ENCODE data around the gene RAB3IP.
"Not testable (repeated sequence)": the region's sequence is repeated elsewhere in the genome, so short reads cannot be mapped to it uniquely, and the experiment has no call there.

The RAB3IP gene

DNA sequence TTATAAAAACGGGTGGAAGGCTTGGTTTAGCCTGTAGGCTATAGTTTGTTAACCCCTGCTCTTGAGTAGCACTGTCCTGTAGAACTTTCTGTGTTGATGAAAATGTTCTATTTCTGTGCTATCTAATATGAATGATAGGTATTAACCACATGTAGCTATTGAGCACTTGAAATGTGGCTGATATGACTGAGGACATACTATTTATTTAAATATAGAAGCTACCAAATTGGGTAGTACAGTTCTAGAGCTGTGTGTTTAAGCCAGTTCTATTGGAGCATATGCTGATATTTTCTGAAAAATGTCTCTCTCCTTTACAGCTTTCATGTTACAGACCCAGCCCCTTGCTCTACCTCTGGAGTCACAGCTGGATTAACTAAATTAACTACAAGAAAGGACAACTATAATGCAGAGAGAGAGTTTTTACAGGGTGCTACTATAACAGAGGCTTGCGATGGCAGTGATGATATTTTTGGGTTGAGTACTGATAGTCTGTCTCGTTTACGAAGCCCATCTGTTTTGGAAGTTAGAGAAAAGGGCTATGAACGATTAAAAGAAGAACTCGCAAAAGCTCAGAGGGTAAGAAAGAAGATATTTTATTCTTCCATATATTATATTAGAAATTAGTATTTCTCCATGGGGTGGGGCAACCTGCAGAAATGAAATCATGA lies 17.6 kb downstream of the RAB3IP start:
- no peak overlapping the region for H3K4me3 ChIP-seq (ENCODE audit: low read length in 2 of 2)
- no peaks in the 10 kb centered on the region for H3K27me3 ChIP-seq (ENCODE audit: control insufficient read depth in 1 of 2, insufficient read depth in 2 of 2, low read length in 2 of 2)
- no peaks in the 10 kb centered on the region for H3K36me3 ChIP-seq (ENCODE audit: control insufficient read depth in 2 of 2, insufficient read depth in 2 of 2, low read length in 2 of 2)
- no peak overlapping the region for H3K9ac ChIP-seq (ENCODE audit: low read length in 2 of 2)
- H3K27ac ChIP-seq (ENCODE audit: low read length): no peak overlapping the region
- H3K4me1 ChIP-seq (ENCODE audit: control insufficient read depth, insufficient read depth, low read length): no peaks in the 10 kb centered on the region
- H3K9me3 ChIP-seq (ENCODE audit: control insufficient read depth in 2 of 2, low read length in 2 of 2): no peaks in the 10 kb centered on the region

DNA sequence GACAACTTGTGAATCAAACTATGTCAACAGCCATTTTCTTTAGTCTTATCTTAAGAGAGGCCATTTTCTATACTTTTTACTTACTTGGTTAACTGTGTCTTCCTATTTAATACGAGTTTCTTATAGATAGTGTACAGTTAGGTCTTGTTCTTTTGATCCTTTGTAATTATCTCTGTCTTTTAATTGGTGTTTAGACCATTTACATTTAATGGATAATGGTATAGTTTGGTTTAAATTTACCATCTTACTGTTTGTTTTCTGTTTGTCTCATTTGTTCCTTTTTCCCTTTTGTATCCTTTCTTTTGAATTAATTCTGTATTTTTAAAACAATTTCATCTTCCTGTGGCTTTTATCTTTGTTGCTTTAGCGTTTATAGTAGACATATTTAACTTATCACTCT lies 19.4 kb downstream of the RAB3IP start:
- Histone ChIP-seq H3K27ac (ENCODE audit: low read length) (no peak overlapping the region), H3K9me3 (ENCODE audit: control insufficient read depth in 2 of 2, low read length in 2 of 2) (no peaks in the 10 kb centered on the region), H3K36me3 (ENCODE audit: control insufficient read depth in 2 of 2, insufficient read depth in 2 of 2, low read length in 2 of 2) (no peaks in the 10 kb centered on the region), H3K9ac (ENCODE audit: low read length in 2 of 2) (no peak overlapping the region), H3K27me3 (ENCODE audit: control insufficient read depth in 1 of 2, insufficient read depth in 2 of 2, low read length in 2 of 2) (no peaks in the 10 kb centered on the region), H3K4me3 (ENCODE audit: low read length in 2 of 2) (no peak overlapping the region), H3K4me1 (ENCODE audit: control insufficient read depth, insufficient read depth, low read length) (no peaks in the 10 kb centered on the region)

DNA sequence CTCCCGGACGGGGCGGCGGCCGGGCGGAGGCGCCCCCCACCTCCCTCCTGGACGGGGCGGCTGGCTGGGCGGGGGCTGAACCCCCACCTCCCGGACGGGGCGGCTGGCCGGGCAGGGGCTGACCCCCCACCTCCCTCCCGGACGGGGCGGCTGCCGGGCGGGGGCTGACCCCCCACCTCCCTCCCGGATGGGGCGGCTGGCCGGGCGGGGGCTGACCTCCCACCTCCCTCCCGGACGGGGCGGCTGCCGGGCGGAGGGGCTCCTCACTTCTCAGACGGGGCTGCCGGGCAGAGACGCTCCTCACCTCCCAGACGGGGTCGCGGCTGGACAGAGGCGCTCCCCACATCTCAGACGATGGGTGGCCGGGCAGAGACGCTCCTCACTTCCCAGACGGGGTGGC lies 20.9 kb downstream of the RAB3IP start:
- H3K4me3 ChIP-seq (ENCODE audit: low read length in 2 of 2); H3K9ac ChIP-seq (ENCODE audit: low read length in 2 of 2); H3K9me3 ChIP-seq (ENCODE audit: control insufficient read depth in 2 of 2, low read length in 2 of 2); H3K27me3 ChIP-seq (ENCODE audit: control insufficient read depth in 1 of 2, insufficient read depth in 2 of 2, low read length in 2 of 2); H3K27ac ChIP-seq (ENCODE audit: low read length); H3K4me1 ChIP-seq (ENCODE audit: control insufficient read depth, insufficient read depth, low read length); H3K36me3 ChIP-seq (ENCODE audit: control insufficient read depth in 2 of 2, insufficient read depth in 2 of 2, low read length in 2 of 2): not testable (repeated sequence)

DNA sequence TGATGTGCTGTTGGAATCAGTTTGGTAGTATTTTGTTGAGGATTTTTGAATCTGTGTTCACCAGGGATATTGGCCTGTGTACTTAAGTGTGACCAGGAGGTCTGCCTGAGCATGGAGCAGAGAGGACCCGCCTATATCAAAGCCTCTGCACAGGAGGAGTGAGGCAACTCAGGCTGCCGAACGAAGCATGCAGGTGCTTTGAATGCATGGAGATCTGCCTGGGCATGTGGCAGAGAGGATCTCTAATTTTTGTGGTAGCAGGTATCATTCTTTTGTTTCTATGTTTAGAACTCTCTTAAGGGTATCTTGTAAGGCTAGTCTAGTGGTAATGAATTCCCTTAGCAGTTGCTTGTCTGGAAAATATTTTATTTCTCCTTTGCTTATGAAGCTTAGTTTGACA lies 26.9 kb downstream of the RAB3IP start:
- Histone ChIP-seq H3K9ac (ENCODE audit: low read length in 2 of 2) (no peak overlapping the region), H3K27me3 (ENCODE audit: control insufficient read depth in 1 of 2, insufficient read depth in 2 of 2, low read length in 2 of 2) (no peaks in the 10 kb centered on the region), H3K36me3 (ENCODE audit: control insufficient read depth in 2 of 2, insufficient read depth in 2 of 2, low read length in 2 of 2) (peaks cover 2 to 6% of the 10 kb centered on the region in 2 donors), H3K4me3 (ENCODE audit: low read length in 2 of 2) (no peak overlapping the region), H3K27ac (ENCODE audit: low read length) (no peak overlapping the region), H3K9me3 (ENCODE audit: control insufficient read depth in 2 of 2, low read length in 2 of 2) (peaks cover 5 to 18% of the 10 kb centered on the region in 2 donors), H3K4me1 (ENCODE audit: control insufficient read depth, insufficient read depth, low read length) (no peaks in the 10 kb centered on the region)

DNA sequence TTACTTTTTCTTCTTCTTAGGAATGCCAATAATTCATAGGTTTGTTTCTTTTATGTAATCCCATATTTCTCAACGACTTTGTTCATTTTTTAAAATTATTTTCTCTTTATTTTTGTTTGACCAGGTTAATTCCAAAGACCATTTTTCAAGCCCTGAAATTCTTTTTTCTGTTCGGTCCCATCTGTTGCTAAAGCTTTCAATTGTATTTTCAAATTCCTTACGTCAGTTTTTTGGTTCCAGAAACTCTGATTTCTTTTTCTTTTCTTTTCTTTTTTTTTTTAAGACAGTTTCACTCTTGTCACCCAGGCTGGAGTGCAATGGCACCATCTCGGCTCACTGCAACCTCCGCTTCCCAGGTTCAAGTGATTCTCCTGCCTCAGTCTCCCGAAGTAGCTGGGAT lies 27.6 kb downstream of the RAB3IP start:
- H3K27ac ChIP-seq (ENCODE audit: low read length): no peak overlapping the region
- H3K4me1 ChIP-seq (ENCODE audit: control insufficient read depth, insufficient read depth, low read length): no peaks in the 10 kb centered on the region
- H3K36me3 ChIP-seq (ENCODE audit: control insufficient read depth in 2 of 2, insufficient read depth in 2 of 2, low read length in 2 of 2): peaks cover 2 to 6% of the 10 kb centered on the region in 2 donors
- H3K27me3 ChIP-seq (ENCODE audit: control insufficient read depth in 1 of 2, insufficient read depth in 2 of 2, low read length in 2 of 2): no peaks in the 10 kb centered on the region
- no peak overlapping the region for H3K9ac ChIP-seq (ENCODE audit: low read length in 2 of 2)
- no peak overlapping the region for H3K4me3 ChIP-seq (ENCODE audit: low read length in 2 of 2)
- peaks cover 5 to 20% of the 10 kb centered on the region in 2 donors for H3K9me3 ChIP-seq (ENCODE audit: control insufficient read depth in 2 of 2, low read length in 2 of 2)

DNA sequence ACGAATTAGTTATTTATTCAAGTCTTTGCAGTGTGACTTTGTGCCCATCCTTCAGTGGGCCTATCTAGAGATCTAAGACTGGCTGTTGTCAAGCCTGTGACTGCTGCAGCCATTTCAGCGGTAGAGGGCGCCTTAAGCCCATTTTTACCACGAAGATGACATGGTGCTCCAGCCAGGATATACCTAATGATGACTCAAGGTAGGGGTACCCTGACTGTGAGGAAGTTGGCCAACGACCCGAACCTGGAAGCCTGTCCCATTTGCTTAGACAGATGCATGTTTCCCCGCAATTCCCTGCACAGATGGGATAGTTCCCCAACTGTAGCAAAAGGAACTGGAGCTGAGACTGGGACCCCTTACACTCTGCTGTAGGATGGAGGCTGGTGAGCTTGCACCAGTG lies 41.3 kb downstream of the RAB3IP start:
- Histone ChIP-seq H3K9me3 (ENCODE audit: control insufficient read depth in 2 of 2, low read length in 2 of 2) (peaks cover 0 to 4% of the 10 kb centered on the region in 2 donors), H3K36me3 (ENCODE audit: control insufficient read depth in 2 of 2, insufficient read depth in 2 of 2, low read length in 2 of 2) (no peaks in the 10 kb centered on the region), H3K9ac (ENCODE audit: low read length in 2 of 2) (no peak overlapping the region)

DNA sequence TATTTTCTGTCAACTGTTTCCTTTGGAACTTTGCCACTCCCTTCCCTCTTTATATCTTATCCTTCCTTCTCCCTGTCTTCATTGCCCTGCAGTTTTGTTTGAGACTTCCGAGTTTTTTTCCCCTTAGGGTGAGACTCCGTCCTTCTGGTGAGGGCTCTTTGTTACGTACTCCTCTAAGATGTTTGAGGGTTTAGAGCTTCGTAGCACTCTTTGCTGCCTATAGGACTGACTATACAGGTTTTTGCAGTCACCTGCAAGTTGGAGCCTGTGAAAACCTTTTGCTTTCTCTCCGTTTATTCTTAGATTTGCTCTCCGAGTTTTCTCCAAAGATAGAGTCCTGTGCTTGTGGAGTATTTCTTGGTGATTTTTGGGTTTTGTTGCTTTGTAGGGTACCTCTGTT lies 44.7 kb downstream of the RAB3IP start:
- Histone ChIP-seq H3K9ac (ENCODE audit: low read length in 2 of 2) (no peak overlapping the region), H3K4me1 (ENCODE audit: control insufficient read depth, insufficient read depth, low read length) (no peaks in the 10 kb centered on the region), H3K27ac (ENCODE audit: low read length) (no peak overlapping the region), H3K4me3 (ENCODE audit: low read length in 2 of 2) (no peak overlapping the region), H3K36me3 (ENCODE audit: control insufficient read depth in 2 of 2, insufficient read depth in 2 of 2, low read length in 2 of 2) (no peaks in the 10 kb centered on the region), H3K9me3 (ENCODE audit: control insufficient read depth in 2 of 2, low read length in 2 of 2) (peaks cover 0 to 4% of the 10 kb centered on the region in 2 donors), H3K27me3 (ENCODE audit: control insufficient read depth in 1 of 2, insufficient read depth in 2 of 2, low read length in 2 of 2) (no peaks in the 10 kb centered on the region)

More for the DNA sequence above, 41.3 kb downstream of the RAB3IP start:
- Histone ChIP-seq H3K4me1 (ENCODE audit: control insufficient read depth, insufficient read depth, low read length) (no peaks in the 10 kb centered on the region), H3K27me3 (ENCODE audit: control insufficient read depth in 1 of 2, insufficient read depth in 2 of 2, low read length in 2 of 2) (no peaks in the 10 kb centered on the region), H3K27ac (ENCODE audit: low read length) (no peak overlapping the region), H3K4me3 (ENCODE audit: low read length in 2 of 2) (no peak overlapping the region)

DNA sequence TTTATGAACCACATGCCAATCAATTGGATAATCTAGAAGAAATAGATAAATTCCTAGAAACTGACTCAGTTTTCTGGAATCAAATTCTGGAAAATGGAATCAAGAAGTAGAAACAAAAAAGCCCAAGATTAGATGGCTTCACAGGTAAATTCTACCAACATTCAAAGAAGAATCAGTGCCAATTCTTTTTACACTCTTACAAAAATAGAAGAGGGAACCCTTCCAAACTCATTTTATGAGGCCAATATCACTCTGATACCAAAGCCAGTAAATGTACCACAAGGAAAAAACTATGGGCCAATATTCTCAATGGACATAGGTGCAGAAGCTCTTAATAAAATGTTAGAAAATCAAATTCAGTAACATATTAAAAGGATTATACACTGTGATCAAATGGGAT lies 50.7 kb downstream of the RAB3IP start:
- no peaks in the 10 kb centered on the region for H3K36me3 ChIP-seq (ENCODE audit: control insufficient read depth in 2 of 2, insufficient read depth in 2 of 2, low read length in 2 of 2)
- no peak overlapping the region for H3K4me3 ChIP-seq (ENCODE audit: low read length in 2 of 2)
- H3K4me1 ChIP-seq (ENCODE audit: control insufficient read depth, insufficient read depth, low read length): no peaks in the 10 kb centered on the region
- H3K9me3 ChIP-seq (ENCODE audit: control insufficient read depth in 2 of 2, low read length in 2 of 2): peaks cover 0 to 13% of the 10 kb centered on the region in 2 donors
- no peaks in the 10 kb centered on the region for H3K27me3 ChIP-seq (ENCODE audit: control insufficient read depth in 1 of 2, insufficient read depth in 2 of 2, low read length in 2 of 2)
- H3K27ac ChIP-seq (ENCODE audit: low read length): no peak overlapping the region
- H3K9ac ChIP-seq (ENCODE audit: low read length in 2 of 2): no peak overlapping the region

DNA sequence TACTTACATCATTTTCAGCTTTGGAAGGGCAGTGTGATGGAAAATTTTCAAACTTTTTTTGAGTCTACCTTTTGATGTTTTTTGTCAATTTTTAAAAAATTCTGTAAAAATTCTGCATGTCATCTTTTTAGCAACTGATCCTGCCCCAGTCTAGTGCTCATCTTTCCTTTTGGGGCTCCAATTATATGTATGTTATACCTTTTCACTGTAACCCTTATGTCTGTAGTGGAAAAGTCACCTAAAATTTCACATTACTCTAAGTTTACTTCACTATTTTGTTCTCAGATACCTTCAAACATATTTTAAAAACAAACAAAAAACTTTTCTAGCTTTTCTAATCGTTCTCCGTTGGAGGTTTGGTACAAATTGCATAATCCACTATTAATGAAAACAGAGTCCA lies 53.9 kb downstream of the RAB3IP start:
- Histone ChIP-seq H3K4me3 (ENCODE audit: low read length in 2 of 2) (no peak overlapping the region), H3K9me3 (ENCODE audit: control insufficient read depth in 2 of 2, low read length in 2 of 2) (peaks cover 0 to 13% of the 10 kb centered on the region in 2 donors), H3K36me3 (ENCODE audit: control insufficient read depth in 2 of 2, insufficient read depth in 2 of 2, low read length in 2 of 2) (no peaks in the 10 kb centered on the region), H3K4me1 (ENCODE audit: control insufficient read depth, insufficient read depth, low read length) (no peaks in the 10 kb centered on the region), H3K27me3 (ENCODE audit: control insufficient read depth in 1 of 2, insufficient read depth in 2 of 2, low read length in 2 of 2) (no peaks in the 10 kb centered on the region), H3K9ac (ENCODE audit: low read length in 2 of 2) (no peak overlapping the region), H3K27ac (ENCODE audit: low read length) (no peak overlapping the region)

DNA sequence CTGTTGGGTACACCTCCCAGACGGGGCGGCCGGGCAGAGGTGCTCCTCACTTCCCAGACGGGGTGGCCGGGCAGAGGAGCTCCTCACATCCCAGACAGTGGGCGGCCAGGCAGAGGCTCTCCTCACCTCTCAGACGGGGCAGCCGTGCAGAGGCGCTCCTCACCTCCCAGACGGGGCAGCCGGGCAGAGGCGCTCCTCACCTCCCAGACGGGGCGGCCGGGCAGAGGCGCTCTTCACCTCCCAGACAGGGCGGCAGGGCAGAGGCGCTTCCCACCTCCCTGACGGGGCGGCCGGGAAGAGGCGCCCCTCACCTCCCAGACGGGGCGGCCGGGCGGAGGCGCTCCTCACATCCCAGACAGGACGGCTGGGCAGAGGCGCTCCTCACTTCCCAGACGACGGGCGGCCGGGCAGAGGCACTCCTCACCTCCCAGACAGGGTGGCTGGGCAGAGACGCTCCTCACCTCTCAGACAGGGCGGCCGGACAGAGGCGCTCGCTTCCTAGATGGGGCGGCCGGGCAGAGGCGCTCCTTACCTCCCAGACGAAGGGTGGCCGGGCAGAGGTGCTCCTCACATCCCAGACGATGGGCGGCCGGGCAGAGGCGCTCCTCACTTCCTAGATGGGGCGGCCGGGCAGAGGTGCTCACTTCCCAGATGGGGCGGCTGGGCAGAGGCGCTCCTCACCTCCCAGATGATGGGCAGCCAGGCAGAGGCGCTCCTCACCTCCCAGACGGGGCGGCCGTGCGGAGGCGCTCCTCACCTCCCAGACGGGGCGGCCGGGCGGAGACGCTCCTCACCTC lies 68.6 kb downstream of the RAB3IP start:
- H3K9me3 ChIP-seq (ENCODE audit: control insufficient read depth in 2 of 2, low read length in 2 of 2); H3K4me1 ChIP-seq (ENCODE audit: control insufficient read depth, insufficient read depth, low read length); H3K4me3 ChIP-seq (ENCODE audit: low read length in 2 of 2); H3K36me3 ChIP-seq (ENCODE audit: control insufficient read depth in 2 of 2, insufficient read depth in 2 of 2, low read length in 2 of 2); H3K27ac ChIP-seq (ENCODE audit: low read length); H3K27me3 ChIP-seq (ENCODE audit: control insufficient read depth in 1 of 2, insufficient read depth in 2 of 2, low read length in 2 of 2); H3K9ac ChIP-seq (ENCODE audit: low read length in 2 of 2): not testable (repeated sequence)

DNA sequence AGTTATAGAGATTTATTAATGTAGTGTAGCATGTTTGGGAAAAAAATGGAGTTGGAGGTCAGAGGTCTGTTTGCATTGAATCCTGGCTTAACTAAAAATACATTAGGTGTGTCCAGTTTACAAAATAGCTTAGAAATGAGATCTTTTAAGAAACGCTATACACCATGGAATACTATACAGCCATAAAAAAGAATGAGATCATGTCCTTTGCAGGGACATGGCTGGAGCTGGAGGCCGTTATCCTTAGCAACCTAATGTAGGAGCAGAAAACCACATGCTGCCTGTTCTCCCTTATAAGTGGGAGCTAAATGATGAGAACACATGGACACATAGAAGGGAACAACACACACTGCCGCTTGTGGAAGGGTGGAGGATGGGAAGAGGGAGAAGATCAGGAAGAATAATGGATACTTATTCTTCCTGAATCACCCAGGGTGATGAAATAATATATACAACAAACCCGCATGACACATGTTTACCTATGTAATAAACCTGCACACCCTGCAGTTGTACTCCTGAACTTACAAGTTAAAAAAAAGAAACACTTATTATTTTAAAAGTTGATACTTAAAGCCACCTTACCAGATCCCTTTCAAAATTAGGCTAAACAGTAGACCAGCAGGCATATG lies 72.3 kb downstream of the RAB3IP start:
- Histone ChIP-seq H3K9ac (ENCODE audit: low read length in 2 of 2) (no peak overlapping the region), H3K4me1 (ENCODE audit: control insufficient read depth, insufficient read depth, low read length) (no peaks in the 10 kb centered on the region), H3K4me3 (ENCODE audit: low read length in 2 of 2) (no peak overlapping the region), H3K9me3 (ENCODE audit: control insufficient read depth in 2 of 2, low read length in 2 of 2) (no peaks in the 10 kb centered on the region), H3K27me3 (ENCODE audit: control insufficient read depth in 1 of 2, insufficient read depth in 2 of 2, low read length in 2 of 2) (no peaks in the 10 kb centered on the region), H3K27ac (ENCODE audit: low read length) (no peak overlapping the region), H3K36me3 (ENCODE audit: control insufficient read depth in 2 of 2, insufficient read depth in 2 of 2, low read length in 2 of 2) (no peaks in the 10 kb centered on the region)

Measured in stomach smooth muscle (tissue), 2 donors.